Tibial nerve (tissue), 4 donors: ENCODE data around the gene PRIMPOL. TPM values are rescaled to one million over a fixed set of nuclear protein-coding genes. Genes with fewer than 3 reads are reported as not detected.
"Not testable (repeated sequence)": the region's sequence is repeated elsewhere in the genome, so short reads cannot be mapped to it uniquely, and the experiment has no call there.

ENCODE experiments used
- DNase-seq, 2 donors: peaks; one replicate each; pipeline ENCODE4 v3.0.0-alpha.2; 2019; ENCODE audit warnings: low spot score in 2 of 2
- H3K27ac ChIP-seq, 4 donors: fragments of 200-600 bp; sonication (generic) in 3 of 4; one replicate each; pipeline ENCODE4 v1.5.1; 2017 to 2019; ENCODE audit warnings: mild to moderate bottlenecking in 1 of 4
- H3K27me3 ChIP-seq, 2 donors: fragments of 200-600 bp; sonication (generic) in 1 of 2; one replicate each; pipeline versions ENCODE4 v1.5.1 to v1.6.0; 2017 to 2019
- H3K36me3 ChIP-seq, 3 donors: fragments of 200-600 bp; sonication (generic); one replicate each; pipeline ENCODE4 v1.5.1; 2018 to 2019
- H3K4me1 ChIP-seq, 4 donors: fragments of 200-600 bp; sonication (generic) in 3 of 4; one replicate each; pipeline ENCODE4 v1.5.1; 2017 to 2019
- H3K4me3 ChIP-seq, 4 donors: fragments of 200-600 bp; sonication (generic) in 3 of 4; one replicate each; pipeline ENCODE4 v1.5.1; 2017 to 2019; ENCODE audit warnings: mild to moderate bottlenecking in 1 of 4, moderate library complexity in 1 of 4
- H3K9me3 ChIP-seq, 4 donors: fragments of 200-600 bp; sonication (generic) in 3 of 4; one replicate each; pipeline ENCODE4 v1.5.1; 2017 to 2019
- CTCF ChIP-seq, 5 experiments: fragments of 200-600 bp in 3 of 5; fragments of 450-650 bp in 2 of 5; sonication (generic) in 3 of 5; IDR thresholded peaks; one replicate each; pipeline ENCODE4 v1.5.1; 2016 to 2019; ENCODE audit warnings: antibody characterized with exemption in 5 of 5, mild to moderate bottlenecking in 3 of 5, moderate library complexity in 2 of 5
- EP300 ChIP-seq, 2 donors: sonication (generic); formaldehyde crosslinking; IDR thresholded peaks; one replicate each; pipeline ENCODE4 v1.6.1; 2017; ENCODE audit warnings: antibody characterized with exemption in 2 of 2, mild to moderate bottlenecking in 1 of 2
- POLR2A ChIP-seq, 2 donors: fragments of 450-650 bp; IDR thresholded peaks; one replicate each; pipeline ENCODE4 v1.6.1; 2017; ENCODE audit warnings: antibody characterized with exemption in 2 of 2, mild to moderate bottlenecking in 2 of 2, moderate library complexity in 2 of 2
- WGBS, 2 donors: methylation state at CpG; one replicate each; pipeline ENCODE4 v1.1.5; 2018; 5-methylcytosine and 5-hydroxymethylcytosine counted together
- total RNA-seq, 4 donors: library from RNA; depleted of rRNA; stranded (reverse); fragments of >200 nt; gene quantifications; one replicate each; pipeline ENCODE4 v1.1.0, GENCODE V29; 2016

The PRIMPOL gene
- total RNA-seq, 4 donors from 2014 or later, result 14.7 to 36.7 (median 21.4) TPM

- TF ChIP-seq POLR2A (IDR thresholded peaks at IDR 0.05) (no peak), EP300 (IDR thresholded peaks at IDR 0.05) (no peak), CTCF (IDR thresholded peaks at IDR 0.05) (no peak)
Observed at GRCh38 chr4:184614509-184614908, 35.0 kb upstream of the PRIMPOL start.

GRCh38 chr4:184616168-184616567, 33.4 kb upstream of the PRIMPOL start:
- H3K27me3 ChIP-seq, H3K9me3 ChIP-seq, DNase-seq, H3K27ac ChIP-seq, H3K4me3 ChIP-seq, H3K36me3 ChIP-seq, H3K4me1 ChIP-seq: not testable (repeated sequence)
- WGBS, 2 donors, result 82 to 90% methylated on average over 2 of the region's 2 CpGs

More at GRCh38 chr4:184614509-184614908, 35.0 kb upstream of the PRIMPOL start:
- Histone ChIP-seq H3K4me1 (no peaks in the 10 kb centered on the region), H3K27me3 (no peaks in the 10 kb centered on the region), H3K36me3 (no peaks in the 10 kb centered on the region), H3K27ac (no peak overlapping the region), H3K4me3 (no peak overlapping the region), H3K9me3 (peaks cover 0 to 6% (median 0%) of the 10 kb centered on the region in 4 donors)
- DNase-seq, result no peak
- 75 to 84% methylated on average over 3 of the region's 3 CpGs for WGBS, 2 donors

DNA sequence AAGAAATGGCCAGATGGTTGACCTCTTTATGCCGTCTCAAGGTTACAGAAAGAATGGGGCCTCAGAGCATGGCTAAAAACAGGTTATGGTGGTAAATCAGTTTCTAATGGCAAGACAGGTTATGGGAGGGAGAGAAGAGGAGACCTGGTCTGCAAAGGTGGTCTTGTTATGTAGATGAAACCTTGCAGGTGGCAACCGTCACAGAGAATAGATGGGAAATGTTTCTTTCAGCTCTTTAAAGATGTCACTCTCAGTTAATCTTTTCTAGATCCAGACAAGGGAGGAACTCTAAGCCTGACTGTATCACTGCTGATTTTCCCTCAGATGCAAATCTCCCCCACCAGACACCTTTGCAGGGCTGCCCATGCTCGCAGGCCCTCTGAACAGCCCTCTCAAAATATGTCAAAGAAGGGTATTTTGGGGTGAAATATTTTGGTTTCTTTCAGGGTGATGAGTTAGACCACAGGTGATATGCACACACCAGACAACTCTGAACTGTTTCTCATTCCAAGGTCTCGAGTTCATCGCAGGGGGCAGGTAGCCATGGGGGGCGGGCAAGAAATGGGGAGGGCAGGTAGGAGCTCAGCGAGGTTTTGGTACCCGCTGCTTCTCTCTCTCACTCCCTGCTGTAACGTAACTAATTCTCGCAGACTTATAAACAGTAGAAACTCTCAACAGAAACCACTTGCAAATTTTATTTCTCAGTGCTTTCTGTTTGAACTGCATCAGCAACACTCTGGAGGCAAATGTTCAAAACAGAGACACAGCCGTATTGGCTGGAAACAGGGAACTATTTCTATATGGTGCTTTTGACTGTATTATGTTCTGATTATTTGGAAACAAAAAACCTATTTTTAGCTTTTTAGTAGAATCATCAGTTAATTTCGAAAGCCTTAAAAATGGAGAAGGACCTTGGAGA, 32.6 kb upstream of the PRIMPOL start:
- DNase-seq, result no peak
- peaks cover 0 to 6% (median 0%) of the 10 kb centered on the region in 4 donors for H3K9me3 ChIP-seq
- no peaks in the 10 kb centered on the region for H3K36me3 ChIP-seq
- no peaks in the 10 kb centered on the region for H3K27me3 ChIP-seq
- 67 to 73% methylated on average over 12 of the region's 12 CpGs for WGBS, 2 donors
- H3K4me1 ChIP-seq, result no peaks in the 10 kb centered on the region
- TF ChIP-seq CTCF (IDR thresholded peaks at IDR 0.05), result no peak
- TF ChIP-seq EP300 (IDR thresholded peaks at IDR 0.05), result no peak
- no peak for TF ChIP-seq POLR2A (IDR thresholded peaks at IDR 0.05)
- no peak overlapping the region for H3K4me3 ChIP-seq
- no peak overlapping the region for H3K27ac ChIP-seq

GRCh38 chr4:184617600-184618196, 31.8 kb upstream of the PRIMPOL start:
- WGBS, 2 donors, result 63 to 67% methylated on average over 9 of the region's 9 CpGs
- no peak for DNase-seq

More at GRCh38 chr4:184617600-184618196, 31.8 kb upstream of the PRIMPOL start:
- Histone ChIP-seq H3K27ac (peak overlapping the region in 1 of 4 donors; percentile 43), H3K4me1 (no peaks in the 10 kb centered on the region), H3K36me3 (no peaks in the 10 kb centered on the region), H3K9me3 (peaks cover 0 to 6% (median 0%) of the 10 kb centered on the region in 4 donors), H3K4me3 (no peak overlapping the region), H3K27me3 (no peaks in the 10 kb centered on the region)
- TF ChIP-seq POLR2A (IDR thresholded peaks at IDR 0.05), result no peak
- no peak for TF ChIP-seq EP300 (IDR thresholded peaks at IDR 0.05)
- TF ChIP-seq CTCF (IDR thresholded peaks at IDR 0.05), result no peak
